OCI-M2 (cell line): Measurements from ENCODE around the gene C2orf66.

Source experiments
- DNase-seq: peaks from one replicate; lab custom pipeline; 2025; ENCODE audit not compliant: unreplicated experiment; lab: John Stamatoyannopoulos, UW

The C2orf66 gene

DNA sequence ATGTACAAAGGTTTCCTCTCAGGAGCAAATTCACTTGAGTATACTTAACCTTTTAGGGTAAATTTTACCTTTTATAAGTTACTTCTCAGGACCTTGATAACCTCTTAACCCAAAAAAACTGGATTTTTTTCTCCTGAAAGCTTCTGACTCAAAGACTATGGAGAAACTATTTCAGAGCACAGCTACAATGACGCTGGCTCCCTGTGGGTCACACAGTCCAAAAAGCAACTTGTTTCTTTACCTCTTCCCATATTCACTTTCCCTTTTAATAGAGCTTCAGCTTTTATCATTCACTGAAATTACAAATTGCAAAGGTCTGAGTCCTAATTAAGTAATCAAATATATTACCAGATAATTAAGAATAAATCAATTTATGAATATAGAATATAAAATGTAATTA lies 42.1 kb downstream of the C2orf66 start:
- DNase-seq: no peak

DNA sequence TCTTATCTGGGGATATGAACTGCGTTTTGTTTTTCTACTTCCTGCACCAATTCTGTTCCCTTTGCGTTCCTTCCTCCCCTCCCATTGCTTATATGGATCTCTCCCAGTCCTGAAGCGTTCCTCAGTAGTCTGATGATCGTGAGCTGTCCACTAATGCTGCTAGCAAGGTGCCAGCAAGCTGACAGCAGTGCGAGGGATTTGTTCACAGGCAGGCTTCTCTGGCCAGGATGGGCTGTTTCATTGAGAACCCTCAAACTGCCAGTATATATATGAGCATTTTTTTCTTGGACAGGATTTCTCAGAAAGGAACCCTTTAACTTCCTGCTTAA lies 49.8 kb downstream of the C2orf66 start:
- DNase-seq: no peak

DNA sequence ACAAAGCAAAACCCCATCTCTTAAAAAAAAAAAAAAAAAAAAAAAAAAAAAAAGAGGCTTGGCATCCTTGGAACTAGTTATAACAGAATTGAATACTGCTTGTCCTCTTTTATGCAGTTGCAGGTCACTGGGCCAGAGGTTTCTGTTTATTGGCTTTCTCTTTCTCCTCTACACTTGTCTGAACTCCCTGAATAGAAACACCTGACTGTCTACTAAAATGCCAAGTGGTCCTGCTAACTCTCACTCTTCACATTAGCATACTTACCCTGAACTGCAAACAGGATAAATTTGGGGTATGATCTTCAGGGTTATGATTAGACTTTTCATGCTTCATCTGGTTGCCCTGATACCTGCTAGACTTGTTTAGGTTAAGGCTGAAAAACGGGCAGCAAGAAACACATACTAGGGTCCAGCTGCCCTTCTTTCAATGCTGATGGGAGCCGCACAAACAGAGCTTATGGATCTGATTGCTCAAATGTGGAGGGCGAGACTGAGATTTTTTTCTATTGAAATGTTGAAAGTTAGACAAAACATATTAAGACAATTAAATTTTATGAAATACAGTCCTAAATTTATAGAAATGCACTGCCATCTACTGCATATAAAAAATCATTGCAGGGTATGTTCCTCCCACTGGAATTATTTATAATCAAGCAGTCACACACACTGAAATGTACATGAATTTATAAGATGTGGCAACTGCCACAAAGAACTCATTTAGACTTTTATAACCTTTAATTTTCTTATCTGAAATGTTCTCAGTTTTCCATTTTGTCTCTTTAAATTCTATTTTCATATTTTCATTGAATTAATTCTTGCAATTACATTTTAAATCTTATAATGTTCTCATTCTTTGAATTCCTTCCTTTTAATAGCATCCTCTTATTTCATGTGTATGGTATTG lies 50.4 kb downstream of the C2orf66 start:
- no peak for DNase-seq
